ENCODE results near the gene FGF14. TPM values are rescaled to one million over a fixed set of nuclear protein-coding genes. Genes with fewer than 3 reads are reported as not detected.

Gene FGF14
- total and polyA plus RNA-seq, 2 donors (not counting 1 experiment from before 2014, with no cell fraction given): under 0.01 TPM; not detected in 1

DNA sequence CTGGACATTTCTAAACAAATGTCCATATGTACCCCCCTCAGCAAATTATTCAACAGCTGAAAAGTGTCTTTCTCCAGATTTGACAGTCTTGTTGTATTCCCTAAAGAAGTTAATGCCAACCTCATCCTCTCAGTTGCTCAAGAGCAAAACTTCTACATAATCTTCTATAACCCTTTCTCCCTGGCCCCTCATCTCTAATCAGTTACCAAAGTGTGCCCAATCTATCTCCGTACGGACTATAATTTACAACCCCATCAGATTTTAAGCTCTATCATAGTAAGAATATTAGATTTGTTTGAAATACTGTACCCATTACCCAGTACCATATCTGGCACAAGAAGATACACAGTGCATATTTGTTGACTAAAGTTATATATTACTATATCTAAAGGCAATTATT, 101.5 kb downstream of the FGF14 start:
- H3K27ac Mint-ChIP-seq: no peak overlapping the region
- CTCF ChIA-PET: no interaction called here
- Histone ChIP-seq H3K36me3 (replicated peaks in 1 of 2; ENCODE audit: control extremely low read depth in 1 of 2, control insufficient read depth in 1 of 2, extremely low read depth in 1 of 2, insufficient read depth in 2 of 2, low read length in 1 of 2) (no peaks in the 10 kb centered on the region), H2AFZ (ENCODE audit: insufficient read depth, low read depth, low read length, poor library complexity, severe bottlenecking) (no peak overlapping the region), H3K27me3 (replicated peaks in 1 of 4; ENCODE audit: control extremely low read depth in 1 of 4, control insufficient read depth in 3 of 4, insufficient read depth in 4 of 4, low read length in 3 of 4) (no peaks in the 10 kb centered on the region), H3K79me2 (ENCODE audit: control insufficient read depth, insufficient read depth, low read length) (no peaks in the 10 kb centered on the region), H3K4me2 (replicated peaks; ENCODE audit: low read depth, low read length, poor library complexity, severe bottlenecking) (no peak overlapping the region), H3K27ac (ENCODE audit: low read length in 2 of 2) (no peak overlapping the region), H3K4me1 (ENCODE audit: control insufficient read depth in 2 of 2, insufficient read depth in 2 of 2, low read length in 2 of 2) (no peaks in the 10 kb centered on the region), H3K9ac (ENCODE audit: low read length) (no peak overlapping the region), H4K20me1 (ENCODE audit: control insufficient read depth, insufficient read depth, low read length, poor library complexity, severe bottlenecking) (no peaks in the 10 kb centered on the region), H3K4me3 (ENCODE audit: control extremely low read depth in 1 of 5, extremely low read depth in 1 of 5, insufficient read depth in 1 of 5, low read depth in 2 of 5, low read length in 4 of 5) (no peak overlapping the region), H3K9me3 (ENCODE audit: control extremely low read depth in 1 of 3, control insufficient read depth in 2 of 3, insufficient read depth in 1 of 3, low read length in 2 of 3) (no peaks in the 10 kb centered on the region)
- no CpG with 5 or more reads among the region's 2 CpGs for WGBS (ENCODE audit: insufficient coverage)
- ATAC-seq (ENCODE audit: low read depth): no peak
- no peak for DNase-seq
- no peak for TF ChIP-seq EZH2 (IDR thresholded peaks at IDR 0.05; ENCODE audit: borderline replicate concordance, insufficient read depth, low read depth, low read length, poor library complexity, severe bottlenecking)
- TF ChIP-seq, protein P1, sequence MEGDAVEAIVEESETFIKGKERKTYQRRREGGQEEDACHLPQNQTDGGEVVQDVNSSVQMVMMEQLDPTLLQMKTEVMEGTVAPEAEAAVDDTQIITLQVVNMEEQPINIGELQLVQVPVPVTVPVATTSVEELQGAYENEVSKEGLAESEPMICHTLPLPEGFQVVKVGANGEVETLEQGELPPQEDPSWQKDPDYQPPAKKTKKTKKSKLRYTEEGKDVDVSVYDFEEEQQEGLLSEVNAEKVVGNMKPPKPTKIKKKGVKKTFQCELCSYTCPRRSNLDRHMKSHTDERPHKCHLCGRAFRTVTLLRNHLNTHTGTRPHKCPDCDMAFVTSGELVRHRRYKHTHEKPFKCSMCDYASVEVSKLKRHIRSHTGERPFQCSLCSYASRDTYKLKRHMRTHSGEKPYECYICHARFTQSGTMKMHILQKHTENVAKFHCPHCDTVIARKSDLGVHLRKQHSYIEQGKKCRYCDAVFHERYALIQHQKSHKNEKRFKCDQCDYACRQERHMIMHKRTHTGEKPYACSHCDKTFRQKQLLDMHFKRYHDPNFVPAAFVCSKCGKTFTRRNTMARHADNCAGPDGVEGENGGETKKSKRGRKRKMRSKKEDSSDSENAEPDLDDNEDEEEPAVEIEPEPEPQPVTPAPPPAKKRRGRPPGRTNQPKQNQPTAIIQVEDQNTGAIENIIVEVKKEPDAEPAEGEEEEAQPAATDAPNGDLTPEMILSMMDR (IDR thresholded peaks at IDR 0.05): no peak
- H3K4me3 Mint-ChIP-seq: no peak overlapping the region
- intact Hi-C loops (cut with micrococcal nuclease): no loop called here
- POLR2A ChIA-PET: no interaction called here
- H3K27me3 Mint-ChIP-seq: no peaks in the 10 kb centered on the region
- H3K9me3 Mint-ChIP-seq (ENCODE audit: insufficient read depth): no peaks in the 10 kb centered on the region
- no peaks in the 10 kb centered on the region for H3K4me1 Mint-ChIP-seq

DNA sequence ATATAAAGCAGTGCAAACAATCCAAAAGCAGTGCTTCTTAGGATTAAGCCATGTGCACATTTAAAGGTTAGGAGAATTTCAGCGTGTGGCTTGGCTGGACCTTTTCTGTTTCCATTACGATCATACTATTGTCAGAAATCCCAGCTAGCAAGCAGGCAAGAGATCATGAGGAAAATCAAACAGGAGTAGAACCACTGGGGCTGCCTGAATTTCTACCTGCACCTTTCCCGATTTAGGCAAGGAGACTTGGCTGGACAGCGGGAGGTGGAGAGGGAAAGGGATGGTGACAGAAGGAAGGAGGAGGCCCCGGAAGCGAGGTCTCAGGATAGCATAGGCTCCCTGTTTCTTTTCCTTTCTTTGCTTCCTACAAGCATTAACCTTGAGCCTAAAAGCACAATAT, 102.5 kb downstream of the FGF14 start:
- H3K79me2 ChIP-seq (ENCODE audit: control insufficient read depth, insufficient read depth, low read length): no peaks in the 10 kb centered on the region
- Mint-ChIP-seq H3K27me3 (no peaks in the 10 kb centered on the region), H3K4me1 (no peaks in the 10 kb centered on the region), H3K4me3 (no peak overlapping the region), H3K27ac (no peak overlapping the region), H3K9me3 (ENCODE audit: insufficient read depth) (peaks cover 2% of the 10 kb centered on the region)
- H2AFZ ChIP-seq (ENCODE audit: insufficient read depth, low read depth, low read length, poor library complexity, severe bottlenecking): no peak overlapping the region
- H3K4me3 ChIP-seq (ENCODE audit: control extremely low read depth in 1 of 5, extremely low read depth in 1 of 5, insufficient read depth in 1 of 5, low read depth in 2 of 5, low read length in 4 of 5): no peak overlapping the region
- ATAC-seq (ENCODE audit: low read depth): no peak
- POLR2A ChIA-PET: no interaction called here
- H4K20me1 ChIP-seq (ENCODE audit: control insufficient read depth, insufficient read depth, low read length, poor library complexity, severe bottlenecking): no peaks in the 10 kb centered on the region
- H3K9me3 ChIP-seq (ENCODE audit: control extremely low read depth in 1 of 3, control insufficient read depth in 2 of 3, insufficient read depth in 1 of 3, low read length in 2 of 3): no peaks in the 10 kb centered on the region
- H3K27ac ChIP-seq (ENCODE audit: low read length in 2 of 2): no peak overlapping the region
- no peak overlapping the region for H3K4me2 ChIP-seq (replicated peaks; ENCODE audit: low read depth, low read length, poor library complexity, severe bottlenecking)
- intact Hi-C loops (cut with micrococcal nuclease): no loop called here
- H3K4me1 ChIP-seq (ENCODE audit: control insufficient read depth in 2 of 2, insufficient read depth in 2 of 2, low read length in 2 of 2): no peaks in the 10 kb centered on the region
- no peak for DNase-seq
- no peaks in the 10 kb centered on the region for H3K36me3 ChIP-seq (replicated peaks in 1 of 2; ENCODE audit: control extremely low read depth in 1 of 2, control insufficient read depth in 1 of 2, extremely low read depth in 1 of 2, insufficient read depth in 2 of 2, low read length in 1 of 2)
- CTCF ChIA-PET: no interaction called here
- WGBS (ENCODE audit: insufficient coverage): 96% methylated on average over 3 of the region's 6 CpGs
- no peak for TF ChIP-seq EZH2 (IDR thresholded peaks at IDR 0.05; ENCODE audit: borderline replicate concordance, insufficient read depth, low read depth, low read length, poor library complexity, severe bottlenecking)
- TF ChIP-seq, protein P1 (IDR thresholded peaks at IDR 0.05): no peak
- no peaks in the 10 kb centered on the region for H3K27me3 ChIP-seq (replicated peaks in 1 of 4; ENCODE audit: control extremely low read depth in 1 of 4, control insufficient read depth in 3 of 4, insufficient read depth in 4 of 4, low read length in 3 of 4)
- no peak overlapping the region for H3K9ac ChIP-seq (ENCODE audit: low read length)

Measured in B cell (primary cell).